Panc1 (cell line): ENCODE results near the gene WDFY2. TPM values are rescaled to one million over a fixed set of nuclear protein-coding genes. Genes with fewer than 3 reads are reported as not detected.

Experiments used
- ATAC-seq: fragments of 200-7000 bp; cut with Tn5 transposase; 2 replicates; pipeline ENCODE4 v1.9.1; 2020; ENCODE audit warnings: mild to moderate bottlenecking, moderate library complexity
- BruUV-seq: library from RNA; stranded (reverse); fragments of 400-500 nt; replicated peaks from 2 replicates; lab custom pipeline; 2021; lab: Mats Ljungman, UMichigan
- CTCF ChIA-PET: fragments of 300-600 bp; sonication (Branson Sonifier 250); formaldehyde crosslinking; loops from one replicate; lab custom pipeline; 2022; ENCODE audit warnings: antibody characterized with exemption; lab: Charles Lee
- POLR2A ChIA-PET: fragments of 300-600 bp; sonication (Branson Sonifier 250); formaldehyde crosslinking; loops from one replicate; lab custom pipeline; 2022; ENCODE audit warnings: antibody characterized with exemption; lab: Charles Lee
- DNase-seq: peaks from one replicate; pipeline ENCODE4 v3.0.0-alpha.2; 2010; ENCODE audit warnings: low read depth, low spot score
- H3K27ac ChIP-seq: 2 replicates; pipeline ENCODE4 v1.5.1; 2011; ENCODE audit warnings: mild to moderate bottlenecking, low read length, inconsistent platforms
- H3K27me3 ChIP-seq: fragments of 200-500 bp; sonication (Bioruptor generic); 2 replicates; pipeline ENCODE4 v1.6.0; 2014; ENCODE audit warnings: low read length, inconsistent platforms; ENCODE audit not compliant: control insufficient read depth, insufficient read depth
- H3K36me3 ChIP-seq: fragments of 200-500 bp; sonication (Bioruptor generic); 2 replicates; pipeline ENCODE4 v1.5.1; 2014; ENCODE audit warnings: inconsistent platforms, mild to moderate bottlenecking, low read length, moderate library complexity; ENCODE audit not compliant: control insufficient read depth, insufficient read depth
- H3K4me1 ChIP-seq: 2 replicates; pipeline ENCODE4 v1.5.1; 2011; ENCODE audit warnings: inconsistent platforms, mild to moderate bottlenecking, low read length, moderate library complexity; ENCODE audit not compliant: control insufficient read depth, insufficient read depth
- H3K4me3 ChIP-seq, 2 experiments: 2 replicates each; pipeline ENCODE4 v1.5.1; 2011 to 2012; ENCODE audit warnings: low read depth in 2 of 2, low read length in 2 of 2, mild to moderate bottlenecking in 2 of 2, inconsistent platforms in 1 of 2, moderate library complexity in 1 of 2
- H3K9me3 ChIP-seq: fragments of 200-500 bp; sonication (Bioruptor generic); 2 replicates; pipeline ENCODE4 v1.5.1; 2014; ENCODE audit warnings: low read depth, mild to moderate bottlenecking, inconsistent platforms, low read length, moderate library complexity; ENCODE audit not compliant: control insufficient read depth, insufficient read depth
- CTCF ChIP-seq: fragments of 450-650 bp; IDR thresholded peaks from 2 replicates; pipeline ENCODE4 v1.5.1; 2017; ENCODE audit warnings: mild to moderate bottlenecking
- POLR2AphosphoS5 ChIP-seq: IDR thresholded peaks from 2 replicates; pipeline ENCODE4 v1.6.1; 2012; ENCODE audit warnings: mild to moderate bottlenecking, low read depth, low read length, moderate library complexity
- TCF7L2 ChIP-seq: IDR thresholded peaks from 2 replicates; pipeline ENCODE4 v1.6.1; 2011; ENCODE audit warnings: mild to moderate bottlenecking, low read depth, low read length, inconsistent platforms
- in situ Hi-C: cut with HindIII; loops from 2 replicates; pipeline ENCODE4 v1.10.0; 2016; ENCODE audit warnings: low sequenced_read_pairs, low pct_unique_long_range_greater_than_20kb
- intact Hi-C: fragments of 100-400 bp; cut with micrococcal nuclease; formaldehyde crosslinking; loops from one replicate; pipeline ENCODE4 v1.10.0; 2022; ENCODE audit not compliant: unreplicated experiment
- total RNA-seq: library from RNA; stranded (reverse); gene quantifications from one replicate; pipeline ENCODE4 v1.2.1, GENCODE V29; 2021; ENCODE audit not compliant: unreplicated experiment

Gene WDFY2
- total RNA-seq, 1 experiment from 2014 or later: 7.8 TPM

- H3K27me3 ChIP-seq: no peaks in the 10 kb centered on the region
- POLR2A ChIA-PET: interaction anchor here (0.7 kb wide), 1 partner anchor 951 kb away, joined by 3 read pairs; no protein-coding TSS in a partner anchor
- peak overlapping the region; percentile 76 for H3K27ac ChIP-seq
- no peak for TF ChIP-seq POLR2AphosphoS5
- DNase-seq (no peak), ATAC-seq (no peak)
- CTCF ChIA-PET: no interaction called here
- intact Hi-C loops: no loop called here
- H3K4me3 ChIP-seq: peak overlapping the region; percentile 58 to 71
- BruUV-seq: no TSS peak
- H3K9me3 ChIP-seq: no peaks in the 10 kb centered on the region
- H3K36me3 ChIP-seq: no peaks in the 10 kb centered on the region; the same call in 1 of the 2 replicates
- in situ Hi-C loops: no loop called here
- H3K4me1 ChIP-seq: peaks cover 16% of the 10 kb centered on the region
These were observed 218.6 kb downstream of the WDFY2 start for GRCh38 chr13:51802631-51803418.

- intact Hi-C loops (no loop called here), in situ Hi-C loops (no loop called here)
- peaks cover 16% of the 10 kb centered on the region for H3K4me1 ChIP-seq
- ATAC-seq: peak; percentile 94
- no peak for DNase-seq
- TF ChIP-seq TCF7L2 (no peak), POLR2AphosphoS5 (peak; percentile 59)
- no peaks in the 10 kb centered on the region; the same call in 1 of the 2 replicates for H3K36me3 ChIP-seq
- H3K4me3 ChIP-seq: peak within 1 kb of the TSS; percentile 58 to 71
- peak within 1 kb of the TSS; percentile 86 for H3K27ac ChIP-seq
- POLR2A ChIA-PET: interaction anchor here (0.5 to 0.7 kb wide), 2 partner anchors 22 to 951 kb away, joined by 3 to 5 read pairs; no protein-coding TSS in a partner anchor
- H3K27me3 ChIP-seq: no peaks in the 10 kb centered on the region
- CTCF ChIA-PET: no interaction called here
- no peaks in the 10 kb centered on the region for H3K9me3 ChIP-seq
- BruUV-seq: no TSS peak
These were observed 219.4 kb downstream of the WDFY2 start, which contains the start of gene DHRS12 for GRCh38 chr13:51803422-51804294. TSS of gene DHRS12 (minus strand) at chr13:51804163. CDS start at chr13:51799659, 4,504 bp downstream.

GRCh38 chr13:51804295-51805172 is 220.3 kb downstream of the WDFY2 start:
- TSS peak; percentile 87 for BruUV-seq
- H3K36me3 ChIP-seq: no peaks in the 10 kb centered on the region; the same call in 1 of the 2 replicates
- intact Hi-C loops: no loop called here
- peak overlapping the region; percentile 86 for H3K27ac ChIP-seq
- ChIA-PET CTCF (no interaction called here), POLR2A (no interaction called here)
- no peaks in the 10 kb centered on the region for H3K27me3 ChIP-seq
- in situ Hi-C loops: no loop called here
- H3K9me3 ChIP-seq: no peaks in the 10 kb centered on the region
- ATAC-seq (no peak), DNase-seq (no peak)
- peaks cover 16% of the 10 kb centered on the region for H3K4me1 ChIP-seq
- TF ChIP-seq CTCF (no peak), POLR2AphosphoS5 (no peak)
- peak overlapping the region; percentile 58 to 71 for H3K4me3 ChIP-seq
